Mucosa of descending colon (tissue), 3 donors: ENCODE measurements around the gene MAN2C1. TPM values are rescaled to one million over a fixed set of nuclear protein-coding genes. Genes with fewer than 3 reads are reported as not detected.

Experiments used
- ATAC-seq: fragments of 200-7000 bp; cut with Tn5 transposase; one replicate; pipeline ENCODE4 v1.9.1; 2020; ENCODE audit warnings: mild to moderate bottlenecking, moderate library complexity
- DNase-seq, 3 donors: peaks; one replicate each; pipeline ENCODE4 v3.0.0-alpha.2; 2020
- H3K36me3 ChIP-seq: fragments of 200-600 bp; one replicate; pipeline ENCODE4 v1.8.0; 2021; ENCODE audit warnings: low read depth, mild to moderate bottlenecking
- H3K4me1 ChIP-seq: fragments of 200-600 bp; one replicate; pipeline ENCODE4 v1.8.0; 2021; ENCODE audit warnings: low read depth, mild to moderate bottlenecking
- H3K4me3 ChIP-seq: fragments of 200-600 bp; one replicate; pipeline ENCODE4 v1.8.0; 2021; ENCODE audit warnings: mild to moderate bottlenecking
- H3K9me3 ChIP-seq: fragments of 200-600 bp; one replicate; pipeline ENCODE4 v1.8.0; 2021; ENCODE audit warnings: mild to moderate bottlenecking
- intact Hi-C, 2 donors: fragments of 100-400 bp; cut with DNase I in 1 of 2; cut with micrococcal nuclease in 1 of 2; formaldehyde crosslinking; loops; one replicate each; pipeline versions ENCODE4 v1.11.0 to v1.11.1; 2022; cut with DNase I, micrococcal nuclease
- long read RNA-seq, 2 donors: library from polyadenylated mRNA; unstranded; transcript quantifications; one replicate each; pipeline ENCODE4 v2.0.0, GENCODE V29; 2019 to 2021
- total RNA-seq, 3 donors: library from RNA; stranded (reverse); fragmentation: NEBNext Ultra II Directional in 2 of 3; extraction: Animal tissue kit (Norgen Biotek cat#: 25700) in 2 of 3; gene quantifications; one replicate each; pipeline versions ENCODE4 v1.2.1 to v1.2.4, GENCODE V29; 2021 to 2023
- TF ChIP-seq, protein P1 (sequence below): fragments of 200-600 bp; IDR thresholded peaks from one replicate; pipeline ENCODE4 v1.8.0; 2022; ENCODE audit warnings: antibody characterized with exemption, mild to moderate bottlenecking
- donor health status: DM: no; HTN: no; CAD: no; lungs with moderate emphysema.
- donor health status: DM: no; HTN: no; CAD: no.
- donor health status: DM: no; HTN: yes; CAD: no.

Gene MAN2C1
- 100 to 1,000 TPM; 192 to 239 (median 217) TPM for total RNA-seq
- long read RNA-seq, donor 1, transcript MAN2C1-201 (26 exons, 3,284 nt), result major isoform, 17 of 112 reads
- long read RNA-seq, donor 1, transcript MAN2C1-242 (26 exons, 3,177 nt), result minor isoform, 5 of 112 reads
- long read RNA-seq, donor 1, partial matches to known transcripts, result 18 of 112 reads
- long read RNA-seq, donor 1, other reads (novel, unspliced or antisense), result 71 of 112 reads
- long read RNA-seq, donor 2, partial matches to known transcripts, result 1 of 17 reads
- long read RNA-seq, donor 2, other reads (novel, unspliced or antisense), result 12 of 17 reads

- DNase-seq (peak; percentile 98 to 99 (median 99)), ATAC-seq (peak; percentile 96)
- no peaks in the 10 kb centered on the region for H3K9me3 ChIP-seq
- H3K4me3 ChIP-seq, result peak within 1 kb of the TSS; percentile 87
- H3K4me1 ChIP-seq, result peaks cover 17% of the 10 kb centered on the region
- intact Hi-C loops, result no loop called here
- TF ChIP-seq, protein P1, sequence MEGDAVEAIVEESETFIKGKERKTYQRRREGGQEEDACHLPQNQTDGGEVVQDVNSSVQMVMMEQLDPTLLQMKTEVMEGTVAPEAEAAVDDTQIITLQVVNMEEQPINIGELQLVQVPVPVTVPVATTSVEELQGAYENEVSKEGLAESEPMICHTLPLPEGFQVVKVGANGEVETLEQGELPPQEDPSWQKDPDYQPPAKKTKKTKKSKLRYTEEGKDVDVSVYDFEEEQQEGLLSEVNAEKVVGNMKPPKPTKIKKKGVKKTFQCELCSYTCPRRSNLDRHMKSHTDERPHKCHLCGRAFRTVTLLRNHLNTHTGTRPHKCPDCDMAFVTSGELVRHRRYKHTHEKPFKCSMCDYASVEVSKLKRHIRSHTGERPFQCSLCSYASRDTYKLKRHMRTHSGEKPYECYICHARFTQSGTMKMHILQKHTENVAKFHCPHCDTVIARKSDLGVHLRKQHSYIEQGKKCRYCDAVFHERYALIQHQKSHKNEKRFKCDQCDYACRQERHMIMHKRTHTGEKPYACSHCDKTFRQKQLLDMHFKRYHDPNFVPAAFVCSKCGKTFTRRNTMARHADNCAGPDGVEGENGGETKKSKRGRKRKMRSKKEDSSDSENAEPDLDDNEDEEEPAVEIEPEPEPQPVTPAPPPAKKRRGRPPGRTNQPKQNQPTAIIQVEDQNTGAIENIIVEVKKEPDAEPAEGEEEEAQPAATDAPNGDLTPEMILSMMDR, result peak; percentile 73
- no peaks in the 10 kb centered on the region for H3K36me3 ChIP-seq
Measured at GRCh38 chr15:75367913-75368688, at the start of gene MAN2C1. MAN2C1 (minus strand) TSS chr15:75368607; CDS start chr15:75368583, 24 bp downstream.

DNA sequence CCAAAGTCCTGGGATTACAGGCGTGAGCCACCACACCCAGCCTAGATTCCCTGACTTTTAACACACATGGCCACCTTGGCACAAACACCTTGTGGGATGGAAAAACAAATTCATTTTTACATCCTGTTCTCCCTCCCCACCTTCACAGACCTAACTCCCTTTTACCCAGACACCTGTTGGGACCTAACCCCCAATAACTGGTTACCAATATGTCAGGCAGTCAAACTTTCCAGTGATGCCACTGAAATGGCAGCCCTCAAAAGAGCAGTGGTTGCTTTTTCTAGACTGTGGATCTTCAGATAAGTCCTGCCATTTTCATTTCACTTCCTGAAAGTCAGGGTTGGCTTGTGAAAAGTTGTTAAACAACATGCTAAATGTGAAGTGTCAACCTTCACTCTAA lies 48.2 kb upstream of the MAN2C1 start:
- intact Hi-C loops, result no loop called here
- Histone ChIP-seq H3K9me3 (no peaks in the 10 kb centered on the region), H3K4me3 (no peak overlapping the region), H3K4me1 (no peaks in the 10 kb centered on the region), H3K36me3 (peaks cover 5% of the 10 kb centered on the region)
- no peak for ATAC-seq
- no peak for DNase-seq
- TF ChIP-seq, protein P1, result no peak

- intact Hi-C loops, result no loop called here
- DNase-seq (no peak), ATAC-seq (no peak)
- Histone ChIP-seq H3K4me3 (no peak overlapping the region), H3K9me3 (no peaks in the 10 kb centered on the region), H3K4me1 (no peaks in the 10 kb centered on the region), H3K36me3 (peaks cover 14% of the 10 kb centered on the region)
- TF ChIP-seq, protein P1, result no peak
Measured at GRCh38 chr15:75410196-75410595, 41.8 kb upstream of the MAN2C1 start.

GRCh38 chr15:75407083-75407482 lies 38.7 kb upstream of the MAN2C1 start:
- no peaks in the 10 kb centered on the region for H3K4me1 ChIP-seq
- no peak for ATAC-seq
- peaks cover 8% of the 10 kb centered on the region for H3K36me3 ChIP-seq
- TF ChIP-seq, protein P1, result no peak
- no peak for DNase-seq
- intact Hi-C loops, result no loop called here
- no peaks in the 10 kb centered on the region for H3K9me3 ChIP-seq
- no peak overlapping the region for H3K4me3 ChIP-seq

DNA sequence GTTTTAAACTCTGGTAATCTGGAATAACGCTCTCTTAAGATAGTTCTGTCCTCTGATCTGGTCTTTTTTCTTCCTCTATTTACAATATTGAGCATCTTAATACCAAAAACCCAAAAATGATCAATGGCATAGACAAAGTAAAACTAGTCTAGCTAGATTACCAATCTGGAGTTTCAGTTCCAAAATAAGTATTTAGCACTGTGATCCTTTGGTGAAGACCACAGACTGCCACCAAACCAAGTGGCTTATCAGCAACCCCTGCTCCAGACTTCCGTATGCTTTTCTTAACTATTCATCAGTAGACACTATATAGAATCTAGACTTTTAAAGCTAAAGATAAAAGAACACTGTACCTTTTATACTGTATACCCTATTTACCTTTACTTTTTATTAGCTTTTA lies 35.5 kb upstream of the MAN2C1 start:
- H3K4me3 ChIP-seq, result no peak overlapping the region
- no peaks in the 10 kb centered on the region for H3K4me1 ChIP-seq
- H3K9me3 ChIP-seq, result no peaks in the 10 kb centered on the region
- no peak for ATAC-seq
- TF ChIP-seq, protein P1, result no peak
- DNase-seq, result no peak
- no peaks in the 10 kb centered on the region for H3K36me3 ChIP-seq
- intact Hi-C loops, result no loop called here
